HEK293T (cell line): Measurements from ENCODE around the gene OR2F1.

Source experiments
- CTCF ChIA-PET: fragments of 350-600 bp; formaldehyde crosslinking; extraction: SDS; loops from one replicate; lab custom pipeline; 2021; ENCODE audit warnings: antibody characterized with exemption, inconsistent platforms; lab: Yijun Ruan, JAX
- POLR2A ChIA-PET: fragments of 350-600 bp; formaldehyde crosslinking; extraction: SDS; loops from one replicate; lab custom pipeline; 2020; ENCODE audit warnings: antibody characterized with exemption, inconsistent platforms; lab: Yijun Ruan, JAX
- DNase-seq: peaks from one replicate; pipeline ENCODE4 v3.0.0; 2012; ENCODE audit warnings: mixed read lengths; ENCODE audit errors: extremely low spot score
- ARNT ChIP-seq: fragments of 450-650 bp; IDR thresholded peaks from 2 replicates; pipeline ENCODE4 v1.6.1; 2017; ENCODE audit warnings: mild to moderate bottlenecking
- BHLHE40 ChIP-seq: fragments of 450-650 bp; IDR thresholded peaks from 2 replicates; pipeline ENCODE4 v1.6.1; 2016; ENCODE audit warnings: mild to moderate bottlenecking, moderate library complexity, borderline replicate concordance
- CTBP1 ChIP-seq: fragments of 450-650 bp; IDR thresholded peaks from 2 replicates; pipeline ENCODE4 v1.6.1; 2016; ENCODE audit warnings: borderline replicate concordance
- ELF4 ChIP-seq: fragments of 450-650 bp; IDR thresholded peaks from 2 replicates; pipeline ENCODE4 v1.6.1; 2017; ENCODE audit warnings: antibody characterized with exemption
- FOXA1 ChIP-seq: fragments of 450-650 bp; IDR thresholded peaks from 2 replicates; pipeline ENCODE4 v1.6.1; 2016; ENCODE audit warnings: mild to moderate bottlenecking
- FOXK2 ChIP-seq: fragments of 450-650 bp; IDR thresholded peaks from 2 replicates; pipeline ENCODE4 v1.6.1; 2016; ENCODE audit warnings: mild to moderate bottlenecking
- FOXM1 ChIP-seq: fragments of 450-650 bp; IDR thresholded peaks from 2 replicates; pipeline ENCODE4 v1.6.1; 2017; ENCODE audit warnings: mild to moderate bottlenecking, borderline replicate concordance
- HDGF ChIP-seq: fragments of 450-650 bp; IDR thresholded peaks from 2 replicates; pipeline ENCODE4 v1.6.1; 2017; ENCODE audit warnings: antibody characterized with exemption, borderline replicate concordance
- L3MBTL2 ChIP-seq: fragments of 450-650 bp; conservative IDR thresholded peaks from 2 replicates; pipeline ENCODE4 v1.6.1; 2016; ENCODE audit warnings: mild to moderate bottlenecking
- LEF1 ChIP-seq: fragments of 450-650 bp; IDR thresholded peaks from 2 replicates; pipeline ENCODE4 v1.6.1; 2017; ENCODE audit warnings: mild to moderate bottlenecking, borderline replicate concordance
- NFRKB ChIP-seq: fragments of 450-650 bp; IDR thresholded peaks from 2 replicates; pipeline ENCODE4 v1.6.1; 2016; ENCODE audit warnings: mild to moderate bottlenecking, moderate library complexity
- PKNOX1 ChIP-seq: fragments of 450-650 bp; IDR thresholded peaks from 2 replicates; pipeline ENCODE4 v1.6.1; 2016
- SP1 ChIP-seq: fragments of 450-650 bp; IDR thresholded peaks from 2 replicates; pipeline ENCODE4 v1.6.1; 2017
- SUZ12 ChIP-seq: fragments of 450-650 bp; IDR thresholded peaks from 2 replicates; pipeline ENCODE4 v1.6.1; 2016; ENCODE audit warnings: mild to moderate bottlenecking
- TARDBP ChIP-seq: fragments of 450-650 bp; IDR thresholded peaks from 2 replicates; pipeline ENCODE4 v1.6.1; 2016
- ZNF384 ChIP-seq: fragments of 450-650 bp; IDR thresholded peaks from 2 replicates; pipeline ENCODE4 v1.6.1; 2016

The OR2F1 gene

GRCh38 chr7:143973870-143974416 is 19.3 kb downstream of the OR2F1 start:
- no peak for DNase-seq
- TF ChIP-seq SP1: no peak
- TF ChIP-seq PKNOX1: no peak
- no peak for TF ChIP-seq HDGF
- TF ChIP-seq SUZ12: no peak
- no peak for TF ChIP-seq L3MBTL2
- CTCF ChIA-PET: no interaction called here
- POLR2A ChIA-PET: no interaction called here

- CTCF ChIA-PET: no interaction called here
- TF ChIP-seq FOXM1 (no peak), LEF1 (no peak), SUZ12 (no peak), ARNT (no peak), NFRKB (no peak), SP1 (no peak), FOXK2 (no peak), FOXA1 (no peak), CTBP1 (no peak), TARDBP (no peak), L3MBTL2 (no peak), HDGF (no peak), BHLHE40 (no peak), ZNF384 (no peak), ELF4 (no peak), PKNOX1 (no peak)
Observed at GRCh38 chr7:143974459-143974858, 19.8 kb downstream of the OR2F1 start.

GRCh38 chr7:143975617-143976016 is 21.0 kb downstream of the OR2F1 start:
- TF ChIP-seq ARNT (no peak), FOXM1 (no peak), FOXA1 (no peak), SP1 (no peak), BHLHE40 (no peak)
- POLR2A ChIA-PET: no interaction called here
- no peak for DNase-seq

More at GRCh38 chr7:143974459-143974858, 19.8 kb downstream of the OR2F1 start:
- no peak for DNase-seq
- POLR2A ChIA-PET: no interaction called here

GRCh38 chr7:143978585-143978984 is 23.9 kb downstream of the OR2F1 start:
- ChIA-PET CTCF (no interaction called here), POLR2A (no interaction called here)
- no peak for DNase-seq
- TF ChIP-seq TARDBP: no peak
- no peak for TF ChIP-seq FOXA1
- TF ChIP-seq SUZ12: no peak
- TF ChIP-seq FOXK2: no peak
- no peak for TF ChIP-seq ARNT
- no peak for TF ChIP-seq ZNF384
- TF ChIP-seq PKNOX1: no peak
- no peak for TF ChIP-seq ELF4
- TF ChIP-seq SP1: no peak
- no peak for TF ChIP-seq HDGF
- TF ChIP-seq FOXM1: no peak
- no peak for TF ChIP-seq NFRKB
- no peak for TF ChIP-seq BHLHE40
- no peak for TF ChIP-seq LEF1
- no peak for TF ChIP-seq CTBP1
- no peak for TF ChIP-seq L3MBTL2

More at GRCh38 chr7:143975617-143976016, 21.0 kb downstream of the OR2F1 start:
- CTCF ChIA-PET: no interaction called here

GRCh38 chr7:143979359-143979758 is 24.7 kb downstream of the OR2F1 start:
- ChIA-PET POLR2A (no interaction called here), CTCF (no interaction called here)
- TF ChIP-seq L3MBTL2 (no peak), TARDBP (no peak), ZNF384 (no peak), ARNT (no peak), FOXA1 (no peak), NFRKB (no peak), HDGF (no peak), FOXM1 (no peak), SUZ12 (no peak), ELF4 (no peak), BHLHE40 (no peak)
- DNase-seq: no peak

GRCh38 chr7:143979998-143980397 is 25.4 kb downstream of the OR2F1 start:
- ChIA-PET CTCF (no interaction called here), POLR2A (no interaction called here)
- TF ChIP-seq FOXK2 (no peak), BHLHE40 (no peak), L3MBTL2 (no peak), HDGF (no peak), CTBP1 (no peak), FOXA1 (no peak), LEF1 (no peak), TARDBP (no peak), FOXM1 (no peak), ARNT (no peak), PKNOX1 (no peak), SP1 (no peak), NFRKB (no peak), SUZ12 (no peak), ZNF384 (no peak), ELF4 (no peak)
- DNase-seq: no peak
